ENCODE results near the gene RASGRP2.

Gene RASGRP2

DNA sequence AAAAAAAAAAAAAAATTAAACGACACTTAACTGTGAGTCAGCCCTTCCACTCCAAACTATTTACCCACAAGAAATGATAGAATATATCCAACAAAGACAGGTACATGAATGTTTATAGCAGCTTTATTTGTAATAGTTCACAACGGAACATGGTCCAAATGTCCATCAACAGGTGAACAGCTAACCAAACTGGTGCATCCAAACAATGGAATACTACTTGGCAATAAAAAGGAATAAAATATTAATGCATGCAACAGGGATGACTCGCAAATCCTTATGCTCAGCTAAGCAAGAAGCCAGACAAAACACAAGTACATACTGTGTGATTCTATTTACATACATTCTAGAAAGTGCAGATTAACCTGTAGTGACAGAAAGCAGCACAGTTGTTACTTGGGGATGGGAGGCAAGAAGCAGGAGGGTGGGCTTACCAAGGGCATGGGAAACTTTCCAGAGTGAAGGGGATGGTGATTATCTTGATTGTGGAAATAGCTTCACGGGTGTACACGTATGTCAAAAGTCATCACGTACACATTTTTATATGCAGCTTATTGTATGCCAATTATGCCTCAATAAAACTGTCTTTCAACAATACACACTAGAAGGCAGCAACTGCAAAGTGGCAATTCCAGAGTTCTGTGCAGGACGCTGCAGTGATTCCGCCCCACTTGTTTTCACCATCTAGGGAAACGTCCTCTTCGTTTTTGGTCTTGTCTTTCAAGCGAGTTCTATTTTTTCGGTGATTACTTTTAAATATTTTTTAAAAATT, 41.1 kb upstream of the RASGRP2 start:
- H3K27me3 ChIP-seq, result no peaks in the 10 kb centered on the region
- H3K4me1 ChIP-seq (ENCODE audit: control insufficient read depth in 1 of 2, insufficient read depth in 1 of 2, low read depth in 1 of 2, low read length in 1 of 2), result peaks cover 14 to 16% of the 10 kb centered on the region in 2 experiments
- H3K27ac ChIP-seq, result no peak overlapping the region
- peaks cover 29% of the 10 kb centered on the region for H3K36me3 ChIP-seq
- no peak overlapping the region for H3K4me3 ChIP-seq (ENCODE audit: low read depth in 1 of 2, low read length in 1 of 2)
- TF ChIP-seq, protein P1, sequence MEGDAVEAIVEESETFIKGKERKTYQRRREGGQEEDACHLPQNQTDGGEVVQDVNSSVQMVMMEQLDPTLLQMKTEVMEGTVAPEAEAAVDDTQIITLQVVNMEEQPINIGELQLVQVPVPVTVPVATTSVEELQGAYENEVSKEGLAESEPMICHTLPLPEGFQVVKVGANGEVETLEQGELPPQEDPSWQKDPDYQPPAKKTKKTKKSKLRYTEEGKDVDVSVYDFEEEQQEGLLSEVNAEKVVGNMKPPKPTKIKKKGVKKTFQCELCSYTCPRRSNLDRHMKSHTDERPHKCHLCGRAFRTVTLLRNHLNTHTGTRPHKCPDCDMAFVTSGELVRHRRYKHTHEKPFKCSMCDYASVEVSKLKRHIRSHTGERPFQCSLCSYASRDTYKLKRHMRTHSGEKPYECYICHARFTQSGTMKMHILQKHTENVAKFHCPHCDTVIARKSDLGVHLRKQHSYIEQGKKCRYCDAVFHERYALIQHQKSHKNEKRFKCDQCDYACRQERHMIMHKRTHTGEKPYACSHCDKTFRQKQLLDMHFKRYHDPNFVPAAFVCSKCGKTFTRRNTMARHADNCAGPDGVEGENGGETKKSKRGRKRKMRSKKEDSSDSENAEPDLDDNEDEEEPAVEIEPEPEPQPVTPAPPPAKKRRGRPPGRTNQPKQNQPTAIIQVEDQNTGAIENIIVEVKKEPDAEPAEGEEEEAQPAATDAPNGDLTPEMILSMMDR (IDR thresholded peaks at IDR 0.05), result no peak
- no peaks in the 10 kb centered on the region for H3K9me3 ChIP-seq

- H3K27me3 ChIP-seq, result no peaks in the 10 kb centered on the region
- peaks cover 33% of the 10 kb centered on the region for H3K36me3 ChIP-seq
- H3K4me1 ChIP-seq (ENCODE audit: control insufficient read depth in 1 of 2, insufficient read depth in 1 of 2, low read depth in 1 of 2, low read length in 1 of 2), result peaks cover 53 to 60% of the 10 kb centered on the region in 2 experiments
- H3K27ac ChIP-seq, result peak within 1 kb of the TSS; percentile 99
- TF ChIP-seq, protein P1 (IDR thresholded peaks at IDR 0.05), result peak; percentile 29
- H3K4me3 ChIP-seq (ENCODE audit: low read depth in 1 of 2, low read length in 1 of 2), result peak within 1 kb of the TSS; percentile 79 to 95
- no peaks in the 10 kb centered on the region for H3K9me3 ChIP-seq
Observed at GRCh38 chr11:64778473-64779298, 34.7 kb upstream of the RASGRP2 start, which contains the start of gene SF1. TSS of gene SF1 (minus strand) at chr11:64778542. CDS start at chr11:64778392, 150 bp downstream.

GRCh38 chr11:64778223-64778472, 34.2 kb upstream of the RASGRP2 start:
- TF ChIP-seq, protein P1 (IDR thresholded peaks at IDR 0.05), result no peak
- peak overlapping the region; percentile 79 to 82 for H3K4me3 ChIP-seq (ENCODE audit: low read depth in 1 of 2, low read length in 1 of 2)
- no peaks in the 10 kb centered on the region for H3K27me3 ChIP-seq
- no peaks in the 10 kb centered on the region for H3K9me3 ChIP-seq
- H3K4me1 ChIP-seq (ENCODE audit: control insufficient read depth in 1 of 2, insufficient read depth in 1 of 2, low read depth in 1 of 2, low read length in 1 of 2), result peaks cover 57 to 64% of the 10 kb centered on the region in 2 experiments
- peaks cover 39% of the 10 kb centered on the region for H3K36me3 ChIP-seq
- peak overlapping the region; percentile 99 for H3K27ac ChIP-seq

GRCh38 chr11:64777449-64778222, 33.7 kb upstream of the RASGRP2 start:
- Histone ChIP-seq H3K36me3 (peaks cover 44% of the 10 kb centered on the region), H3K27ac (peak overlapping the region; percentile 99), H3K9me3 (no peaks in the 10 kb centered on the region), H3K27me3 (no peaks in the 10 kb centered on the region), H3K4me3 (ENCODE audit: low read depth in 1 of 2, low read length in 1 of 2) (peak overlapping the region; percentile 79 to 95), H3K4me1 (ENCODE audit: control insufficient read depth in 1 of 2, insufficient read depth in 1 of 2, low read depth in 1 of 2, low read length in 1 of 2) (peaks cover 58 to 65% of the 10 kb centered on the region in 2 experiments)
- TF ChIP-seq, protein P1 (IDR thresholded peaks at IDR 0.05), result peak; percentile 37

- Histone ChIP-seq H3K36me3 (peaks cover 48% of the 10 kb centered on the region), H3K27me3 (no peaks in the 10 kb centered on the region), H3K9me3 (no peaks in the 10 kb centered on the region), H3K4me1 (ENCODE audit: control insufficient read depth in 1 of 2, insufficient read depth in 1 of 2, low read depth in 1 of 2, low read length in 1 of 2) (peaks cover 66 to 70% of the 10 kb centered on the region in 2 experiments), H3K4me3 (ENCODE audit: low read depth in 1 of 2, low read length in 1 of 2) (peak overlapping the region; percentile 79 to 95), H3K27ac (peak overlapping the region; percentile 99)
- TF ChIP-seq, protein P1 (IDR thresholded peaks at IDR 0.05), result no peak
Observed at GRCh38 chr11:64776875-64777274, 32.9 kb upstream of the RASGRP2 start.
